Ovary (tissue), 9 donors: Measurements from ENCODE around the gene SYVN1. TPM values are rescaled to one million over a fixed set of nuclear protein-coding genes. Genes with fewer than 3 reads are reported as not detected.

Source experiments
- DNase-seq, 5 donors: peaks; one replicate each; pipeline ENCODE4 v3.0.0-alpha.2; 2019 to 2020
- H3K27ac ChIP-seq, 2 donors: fragments of 200-600 bp; one replicate each; pipeline versions ENCODE4 v1.5.1 to v1.8.0; 2019 to 2022
- H3K27me3 ChIP-seq: fragments of 200-600 bp; one replicate; pipeline ENCODE4 v1.8.0; 2022
- H3K36me3 ChIP-seq: fragments of 200-600 bp; sonication (generic); one replicate; pipeline ENCODE4 v1.5.1; 2019
- H3K4me1 ChIP-seq: one replicate; pipeline ENCODE4 v1.8.1; 2013; ENCODE audit warnings: mild to moderate bottlenecking, moderate library complexity; ENCODE audit not compliant: insufficient read depth
- H3K4me3 ChIP-seq: fragments of 200-600 bp; sonication (generic); one replicate; pipeline ENCODE4 v1.5.1; 2017
- H3K9me3 ChIP-seq, 2 donors: fragments of 200-600 bp in 1 of 2; sonication (generic) in 1 of 2; one replicate each; pipeline versions ENCODE4 v1.5.1 to v1.8.1; 2013 to 2019; ENCODE audit warnings: mild to moderate bottlenecking in 1 of 2, moderate library complexity in 1 of 2
- CTCF ChIP-seq, 3 donors: fragments of 450-650 bp in 2 of 3; fragments of 200-600 bp in 1 of 3; IDR thresholded peaks; one replicate each; pipeline versions ENCODE4 v1.5.1 to v1.8.0; 2016 to 2022; ENCODE audit warnings: antibody characterized with exemption in 3 of 3, mild to moderate bottlenecking in 1 of 3
- EP300 ChIP-seq: sonication (generic); formaldehyde crosslinking; IDR thresholded peaks from one replicate; pipeline ENCODE4 v1.6.1; 2017; ENCODE audit warnings: antibody characterized with exemption
- POLR2A ChIP-seq: fragments of 450-650 bp; IDR thresholded peaks from one replicate; pipeline ENCODE4 v1.6.1; 2017; ENCODE audit warnings: antibody characterized with exemption, mild to moderate bottlenecking, moderate library complexity
- WGBS, 3 donors: extraction: QIAGEN DNeasy Blood & Tissue Kit in 1 of 3; methylation state at CpG; one replicate each; pipeline versions ENCODE4 v1.1.5 to v1.1.7; 2013 to 2017; 5-methylcytosine and 5-hydroxymethylcytosine counted together
- intact Hi-C, 4 donors: fragments of 100-400 bp; cut with DNase I; formaldehyde crosslinking; loops; one replicate each; pipeline versions ENCODE4 v1.11.0 to v1.15.1; 2022 to 2023
- polyA plus RNA-seq, 2 donors: library from polyadenylated mRNA; stranded (reverse); fragments of 200-250 nt in 1 of 2; fragments of 350-450 nt in 1 of 2; fragmentation: Illumina TruSeq in 1 of 2; extraction: RNeasy Lipid Tissue Mini Kit (QIAGEN cat#74804) in 1 of 2; gene quantifications; one replicate each; pipeline ENCODE4 v1.2.3, GENCODE V29; 2013 to 2014
- total RNA-seq, 7 donors: library from RNA; depleted of rRNA in 2 of 7; stranded (reverse); fragments of >200 nt in 2 of 7; fragmentation: NEBNext Ultra II Directional in 3 of 7; extraction: Animal tissue kit (Norgen Biotek cat#: 25700) in 3 of 7; gene quantifications; one replicate each; pipeline versions ENCODE4 v1.1.0 to v1.2.4, GENCODE V29; 2016 to 2023
- donor health status: DM: no; HTN: no; CAD: no; lungs with moderate emphysema.
- donor health status: DM: no; HTN: no; CAD: no.
- donor health status: Bipolar disorder and iron deficiency.
- donor health status: DM: yes; HTN: yes; CAD: no.
- donor health status: DM: no; HTN: no; CAD: no.
- donor health status: DM: yes; HTN: yes; CAD: no.

Gene SYVN1
- total and polyA plus RNA-seq, 9 donors, result 21.1 to 73.0 (median 53.3) TPM

- 88 to 100% (median 96%) methylated on average over 3 of the region's 3 CpGs for WGBS, 3 donors
- no peak overlapping the region for H3K27ac ChIP-seq
- peak in 1 of 5 donors; percentile 3 for DNase-seq
- no peak overlapping the region for H3K4me3 ChIP-seq
- intact Hi-C loops, result no loop called here
- no peaks in the 10 kb centered on the region for H3K27me3 ChIP-seq
- H3K4me1 ChIP-seq, result no peaks in the 10 kb centered on the region
- TF ChIP-seq CTCF (IDR thresholded peaks at IDR 0.05) (no peak), POLR2A (no peak), EP300 (no peak)
- H3K36me3 ChIP-seq, result no peaks in the 10 kb centered on the region
- no peaks in the 10 kb centered on the region for H3K9me3 ChIP-seq
Observed at GRCh38 chr11:65156926-65157325, 22.6 kb upstream of the SYVN1 start.

- TF ChIP-seq EP300, result no peak
- TF ChIP-seq POLR2A, result no peak
- TF ChIP-seq CTCF (IDR thresholded peaks at IDR 0.05), result no peak
- 89 to 93% (median 93%) methylated on average over 3 of the region's 3 CpGs for WGBS, 3 donors
- intact Hi-C loops, result no loop called here
- H3K4me3 ChIP-seq, result no peak overlapping the region
- no peak overlapping the region for H3K27ac ChIP-seq
- no peaks in the 10 kb centered on the region for H3K36me3 ChIP-seq
- H3K9me3 ChIP-seq, result no peaks in the 10 kb centered on the region
- H3K4me1 ChIP-seq, result no peaks in the 10 kb centered on the region
- DNase-seq, result no peak
- no peaks in the 10 kb centered on the region for H3K27me3 ChIP-seq
Observed at GRCh38 chr11:65156256-65156655, 21.9 kb upstream of the SYVN1 start.

GRCh38 chr11:65152122-65152521 lies 17.8 kb upstream of the SYVN1 start:
- intact Hi-C loops, result no loop called here
- Histone ChIP-seq H3K4me1 (no peaks in the 10 kb centered on the region), H3K27me3 (no peaks in the 10 kb centered on the region), H3K36me3 (no peaks in the 10 kb centered on the region), H3K9me3 (peaks cover 0 to 3% of the 10 kb centered on the region in 2 donors), H3K27ac (no peak overlapping the region), H3K4me3 (no peak overlapping the region)
- WGBS, 3 donors, result 57 to 63% (median 59%) methylated on average over 2 of the region's 2 CpGs
- TF ChIP-seq CTCF (IDR thresholded peaks at IDR 0.05) (no peak), POLR2A (no peak), EP300 (no peak)
- no peak for DNase-seq

- Histone ChIP-seq H3K36me3 (no peaks in the 10 kb centered on the region), H3K27ac (no peak overlapping the region), H3K4me1 (no peaks in the 10 kb centered on the region), H3K9me3 (peaks cover 0 to 3% of the 10 kb centered on the region in 2 donors), H3K27me3 (no peaks in the 10 kb centered on the region), H3K4me3 (no peak overlapping the region)
- 54 to 65% (median 62%) methylated on average over 3 of the region's 3 CpGs for WGBS, 3 donors
- no peak for TF ChIP-seq CTCF (IDR thresholded peaks at IDR 0.05)
- no peak for TF ChIP-seq POLR2A
- no peak for TF ChIP-seq EP300
- peak in 1 of 5 donors; percentile 2 for DNase-seq
- intact Hi-C loops, result no loop called here
Observed at GRCh38 chr11:65151331-65151899, 17.1 kb upstream of the SYVN1 start.
